Measurements from ENCODE around the gene MEAK7.
A peak's percentile ranks its signal among the peaks of the same experiment; 100 is the strongest.

MEAK7 gene

GRCh38 chr16:84504420-84505248, at the start of gene MEAK7:
Gene MEAK7 (minus strand): TSS chr16:84504659. CDS start chr16:84498086, 6,573 bp downstream.
- DNase-seq, result peak; percentile 31 to 99 (median 96)

- DNase-seq, result no peak
Measured at GRCh38 chr16:84553873-84554399, 49.5 kb upstream of the MEAK7 start.

- DNase-seq, result no peak
Measured at GRCh38 chr16:84552135-84552534, 47.7 kb upstream of the MEAK7 start.

GRCh38 chr16:84550096-84550495, 45.6 kb upstream of the MEAK7 start:
- no peak for DNase-seq

- DNase-seq, result peak in 16 of 51 donors; percentile 21 to 64 (median 42)
Measured at GRCh38 chr16:84548971-84549844, 44.7 kb upstream of the MEAK7 start.

DNA sequence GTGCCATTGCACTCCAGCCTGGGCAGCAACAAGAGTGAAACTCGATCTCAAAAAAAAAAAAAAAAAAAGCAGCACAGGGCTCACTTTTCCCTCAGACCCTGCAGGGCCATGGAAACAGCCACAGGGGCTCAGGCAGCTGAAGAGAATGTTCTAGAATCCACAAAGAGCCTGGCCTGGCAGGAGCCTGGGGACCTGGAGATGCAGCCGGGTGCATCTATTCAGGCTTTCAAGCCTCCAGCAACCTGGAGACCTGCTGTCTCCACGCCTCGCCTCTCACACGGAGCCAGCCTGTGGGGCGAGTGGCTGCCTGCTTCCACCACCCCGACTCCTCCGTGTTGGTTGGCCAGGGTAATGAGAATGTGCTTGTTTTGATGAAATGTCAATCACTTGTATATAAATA, 44.0 kb upstream of the MEAK7 start:
- peak in 16 of 51 donors; percentile 12 to 63 (median 43) for DNase-seq

- no peak for DNase-seq
Measured at GRCh38 chr16:84547546-84548061, 43.1 kb upstream of the MEAK7 start.

GRCh38 chr16:84546669-84547545, 42.4 kb upstream of the MEAK7 start:
- no peak for DNase-seq

GRCh38 chr16:84545114-84545737, 40.8 kb upstream of the MEAK7 start:
- DNase-seq, result no peak

DNA sequence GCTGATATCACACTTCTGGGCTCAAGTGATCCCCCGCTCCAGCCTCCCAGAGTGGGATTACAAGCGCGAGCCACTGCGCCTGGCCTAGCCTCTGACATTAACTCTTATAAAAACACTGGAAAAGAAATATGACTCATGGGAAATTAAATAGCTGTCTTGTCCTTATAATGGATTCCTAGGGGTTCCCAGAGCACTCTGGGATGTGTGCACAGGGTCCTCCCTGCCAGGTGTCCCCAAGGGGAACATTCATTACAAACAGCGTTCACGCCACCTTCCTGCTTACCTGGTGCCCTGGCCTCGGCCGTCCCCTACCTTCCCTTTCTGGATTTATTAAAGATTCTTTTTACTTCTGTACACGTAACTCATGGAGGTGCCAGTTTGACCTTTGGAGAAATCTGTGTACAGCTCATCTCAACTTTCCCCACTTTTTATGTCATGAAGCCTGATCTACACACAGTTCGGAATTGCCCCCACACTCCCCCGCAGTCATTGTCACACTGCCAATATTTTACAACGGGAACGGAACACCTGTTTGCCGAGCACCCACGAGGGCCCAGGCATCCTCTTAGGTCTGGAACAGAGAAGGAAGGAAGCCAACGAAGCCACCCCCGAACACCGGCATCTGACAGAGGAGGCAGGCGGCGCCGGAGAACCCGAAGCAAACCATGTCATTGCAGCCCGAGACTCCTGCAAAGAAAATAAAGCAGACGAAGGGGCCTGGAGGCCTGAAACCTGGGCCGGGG, 39.7 kb upstream of the MEAK7 start:
- DNase-seq, result peak in 4 of 51 donors; percentile 9 to 48 (median 34)

GRCh38 chr16:84543253-84543652, 38.8 kb upstream of the MEAK7 start:
- DNase-seq, result no peak

- no peak for DNase-seq
Measured at GRCh38 chr16:84541999-84542817, 37.7 kb upstream of the MEAK7 start.

GRCh38 chr16:84540194-84540593, 35.7 kb upstream of the MEAK7 start:
- no peak for DNase-seq

DNA sequence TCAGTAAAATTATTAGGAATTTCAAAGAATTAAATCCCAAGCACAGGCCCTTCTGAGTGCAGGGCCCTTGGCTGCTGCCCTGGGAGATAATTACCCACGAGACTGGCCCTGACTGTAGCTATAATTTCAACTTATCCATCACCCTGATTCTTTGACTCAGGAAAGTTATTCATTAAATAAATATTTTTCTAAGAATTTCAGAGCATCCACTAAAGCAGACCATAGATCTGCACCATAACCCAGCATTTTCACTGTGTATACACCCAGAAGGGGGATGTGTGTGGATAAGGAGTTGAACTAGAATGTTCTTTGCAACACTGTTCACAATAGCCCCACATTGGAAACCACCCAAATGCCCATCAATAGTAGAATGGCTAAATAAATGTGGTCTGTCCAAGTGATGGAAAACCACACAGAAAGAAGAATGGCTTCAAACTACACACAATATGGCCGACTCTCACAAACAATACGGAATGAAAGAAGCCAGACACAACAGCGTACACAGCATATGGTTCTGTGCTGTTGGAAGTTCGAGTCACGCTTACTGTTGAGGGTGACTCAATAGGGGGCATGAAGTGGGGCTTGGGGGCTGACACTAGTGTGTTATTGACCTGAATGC, 33.9 kb upstream of the MEAK7 start:
- peak in 1 of 51 donors; percentile 11 for DNase-seq

DNA sequence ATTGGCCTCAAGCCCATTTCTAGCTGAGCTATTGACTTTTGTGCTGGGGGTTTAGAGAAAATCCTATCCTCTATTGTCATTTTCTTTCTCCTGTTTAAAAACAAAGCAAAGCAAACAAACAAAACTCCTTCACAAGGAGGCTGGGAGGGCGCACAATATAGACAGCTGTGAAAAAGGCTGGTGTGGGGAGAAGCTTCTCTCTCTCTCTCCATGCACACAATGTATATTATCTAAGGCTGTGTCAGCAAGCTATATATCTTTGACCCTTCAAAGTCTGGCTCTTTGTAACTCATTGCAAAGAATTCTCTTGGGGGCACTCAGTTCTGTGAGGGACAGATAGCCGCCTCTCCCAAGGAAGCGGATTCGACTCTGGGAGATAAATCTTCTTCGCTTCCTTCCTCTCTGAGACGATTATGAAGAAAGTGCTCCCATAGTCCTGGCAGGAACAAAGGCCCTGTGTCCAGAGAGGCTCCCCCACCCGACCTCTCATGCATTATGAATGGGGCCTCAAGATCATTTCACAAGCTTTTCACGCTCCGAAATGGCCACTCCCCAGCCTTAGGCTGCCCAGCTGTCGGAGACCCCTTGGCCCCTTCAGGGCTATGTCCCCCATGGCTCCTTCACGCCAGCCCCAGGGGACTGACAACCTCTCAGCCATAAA, 33.2 kb upstream of the MEAK7 start:
- peak in 7 of 51 donors; percentile 8 to 37 (median 24) for DNase-seq

GRCh38 chr16:84535851-84536250, 31.4 kb upstream of the MEAK7 start:
- DNase-seq, result no peak

GRCh38 chr16:84535408-84535807, 30.9 kb upstream of the MEAK7 start:
- DNase-seq, result no peak

DNA sequence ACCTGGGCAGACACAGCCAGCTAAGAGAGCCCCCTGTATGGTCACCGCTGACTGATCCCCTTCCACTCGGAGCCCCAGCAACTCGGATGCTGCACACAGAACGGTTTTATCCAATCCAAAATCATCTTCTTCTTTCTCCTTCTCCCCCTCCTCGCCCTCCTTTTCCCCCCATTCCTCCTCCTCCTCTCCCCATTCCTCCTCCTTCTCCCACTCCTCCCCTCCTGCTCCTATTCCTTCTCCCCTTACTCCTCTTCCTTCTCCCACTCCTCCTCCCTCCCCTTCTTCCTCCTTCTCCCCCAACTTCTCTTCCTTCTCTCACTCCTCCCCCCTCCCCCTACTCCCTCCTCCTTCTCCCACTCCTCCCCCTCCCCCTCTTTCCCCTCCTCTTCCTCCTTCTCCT, 30.4 kb upstream of the MEAK7 start:
- no peak for DNase-seq

Measured in hypothalamus (tissue), 51 donors.